Transverse colon (tissue), 4 donors: ENCODE results near the gene RGS6. TPM values are rescaled to one million over a fixed set of nuclear protein-coding genes. Genes with fewer than 3 reads are reported as not detected.

Experiments used
- DNase-seq: peaks from one replicate; pipeline ENCODE4 v3.0.0-alpha.2; 2019
- H3K27ac ChIP-seq, 4 donors: fragments of 200-600 bp; sonication (generic); 2 replicates each; pipeline ENCODE4 v1.5.1; 2016 to 2018; ENCODE audit warnings: inconsistent platforms in 4 of 4
- H3K27me3 ChIP-seq: fragments of 200-600 bp; sonication (generic); 2 replicates; pipeline ENCODE4 v1.5.1; 2017; ENCODE audit warnings: inconsistent platforms
- H3K36me3 ChIP-seq, 4 donors: fragments of 200-600 bp; sonication (generic); 2 replicates each; pipeline ENCODE4 v1.5.1; 2017 to 2019; ENCODE audit warnings: inconsistent platforms in 4 of 4
- H3K4me1 ChIP-seq, 4 donors: fragments of 200-600 bp; sonication (generic); 2 replicates each; pipeline ENCODE4 v1.5.1; 2017 to 2020; ENCODE audit warnings: inconsistent platforms in 4 of 4
- H3K4me3 ChIP-seq, 4 donors: fragments of 200-600 bp; sonication (generic); 1 replicate in 1 of 4; 2 replicates in 3 of 4; pipeline versions ENCODE4 v1.5.1 to v1.6.1; 2017 to 2019; ENCODE audit warnings: inconsistent platforms in 4 of 4
- H3K9me3 ChIP-seq, 2 donors: fragments of 200-600 bp; sonication (generic); 2 replicates each; pipeline ENCODE4 v1.5.1; 2017 to 2019; ENCODE audit warnings: inconsistent platforms in 2 of 2
- CTCF ChIP-seq, 5 experiments: fragments of 200-600 bp in 3 of 5; fragments of 450-650 bp in 2 of 5; sonication (generic) in 3 of 5; IDR thresholded peaks; 1 replicate in 2 of 5; 2 replicates in 3 of 5; pipeline ENCODE4 v1.5.1; 2016 to 2017; ENCODE audit warnings: antibody characterized with exemption in 5 of 5, inconsistent platforms in 3 of 5, mild to moderate bottlenecking in 2 of 5, moderate library complexity in 1 of 5
- EP300 ChIP-seq: sonication (generic); formaldehyde crosslinking; IDR thresholded peaks from one replicate; pipeline ENCODE4 v1.6.1; 2017; ENCODE audit warnings: antibody characterized with exemption, low read depth
- POLR2A ChIP-seq: fragments of 450-650 bp; IDR thresholded peaks from one replicate; pipeline ENCODE4 v1.6.1; 2016; ENCODE audit warnings: antibody characterized with exemption, mild to moderate bottlenecking, moderate library complexity
- POLR2AphosphoS5 ChIP-seq, 3 donors: sonication (generic); formaldehyde crosslinking; IDR thresholded peaks; one replicate each; pipeline ENCODE4 v1.6.1; 2016; ENCODE audit warnings: antibody characterized with exemption in 3 of 3
- WGBS, 2 donors: methylation state at CpG; one replicate each; pipeline ENCODE4 v1.1.5; 2018; ENCODE audit warnings: low coverage in 1 of 2; 5-methylcytosine and 5-hydroxymethylcytosine counted together
- in situ Hi-C, 4 donors: fragments of 200-750 bp; cut with MboI; loops; one replicate each; pipeline versions ENCODE4 v1.15.0 to v1.15.1; 2017; ENCODE audit warnings: low sequenced_read_pairs in 3 of 4, low pct_ligation_motif_present in 1 of 4, low pct_unique_long_range_greater_than_20kb in 1 of 4
- intact Hi-C: fragments of 100-400 bp; cut with DNase I; formaldehyde crosslinking; loops from one replicate; pipeline ENCODE4 v1.15.1; 2023; ENCODE audit warnings: low total_unique reads
- total RNA-seq, 4 donors: library from RNA; depleted of rRNA; stranded (reverse); fragments of >200 nt; gene quantifications; one replicate each; pipeline ENCODE4 v1.1.0, GENCODE V29; 2016

Gene RGS6
- total RNA-seq, 4 donors from 2014 or later, result 0.41 to 0.48 TPM; not detected in 2

DNA sequence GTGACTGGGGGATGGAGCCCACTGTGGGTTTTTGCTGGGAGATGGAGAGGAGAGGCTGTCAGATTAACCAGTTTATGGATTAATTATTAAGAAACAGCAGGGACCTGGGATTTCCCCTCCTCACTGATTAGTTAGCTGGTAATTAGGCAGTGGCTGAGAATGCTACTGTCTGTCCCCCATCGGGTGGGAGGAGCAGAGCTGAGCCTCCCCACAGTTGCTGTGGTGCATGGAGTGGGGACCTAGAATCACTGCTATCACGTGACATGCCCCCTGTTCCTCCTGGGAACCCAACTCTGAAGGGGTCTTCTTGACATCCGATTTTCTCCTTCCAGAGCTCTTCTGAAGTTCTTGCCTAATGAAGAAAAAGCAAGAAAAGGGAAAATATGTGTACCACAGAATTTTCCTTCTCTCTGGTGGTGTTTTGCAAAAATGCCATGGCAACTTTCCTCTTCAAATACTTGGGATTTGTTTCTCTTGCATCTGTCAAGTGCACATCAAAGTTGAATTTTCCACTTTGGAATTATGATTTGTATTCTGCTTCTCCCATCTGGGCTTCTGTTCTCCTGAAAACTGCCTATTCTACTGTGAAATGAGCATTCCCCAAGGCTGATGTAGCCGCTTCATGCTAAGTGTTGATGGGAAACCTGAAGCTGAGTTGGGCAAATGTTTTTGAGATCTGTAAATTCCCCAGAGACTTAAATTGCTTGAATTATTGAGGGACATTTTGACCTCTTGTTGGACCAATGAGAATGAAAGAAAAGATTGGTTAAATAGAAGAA lies 264.2 kb downstream of the RGS6 start:
- Histone ChIP-seq H3K27ac (no peak overlapping the region), H3K27me3 (no peaks in the 10 kb centered on the region), H3K4me3 (no peak overlapping the region), H3K36me3 (no peaks in the 10 kb centered on the region), H3K4me1 (no peaks in the 10 kb centered on the region), H3K9me3 (no peaks in the 10 kb centered on the region)
- DNase-seq, result no peak
- in situ Hi-C loops, result no loop called here
- TF ChIP-seq POLR2A (no peak), CTCF (IDR thresholded peaks at IDR 0.05) (no peak), POLR2AphosphoS5 (IDR thresholded peaks at IDR 0.05) (no peak), EP300 (no peak)
- intact Hi-C loops, result no loop called here
- 58 to 73% methylated on average over 3 to 4 of the region's 4 CpGs for WGBS, 2 donors

GRCh38 chr14:72201645-72202044 lies 269.4 kb downstream of the RGS6 start:
- Histone ChIP-seq H3K9me3 (no peaks in the 10 kb centered on the region), H3K36me3 (no peaks in the 10 kb centered on the region), H3K27ac (no peak overlapping the region), H3K4me3 (no peak overlapping the region), H3K27me3 (no peaks in the 10 kb centered on the region), H3K4me1 (no peaks in the 10 kb centered on the region)
- TF ChIP-seq EP300 (no peak), CTCF (IDR thresholded peaks at IDR 0.05) (no peak), POLR2AphosphoS5 (IDR thresholded peaks at IDR 0.05) (no peak), POLR2A (no peak)
- in situ Hi-C loops, result no loop called here
- DNase-seq, result no peak
- intact Hi-C loops, result no loop called here

GRCh38 chr14:72213424-72213823 lies 281.2 kb downstream of the RGS6 start:
- TF ChIP-seq EP300 (no peak), POLR2AphosphoS5 (IDR thresholded peaks at IDR 0.05) (no peak), POLR2A (no peak), CTCF (IDR thresholded peaks at IDR 0.05) (no peak)

DNA sequence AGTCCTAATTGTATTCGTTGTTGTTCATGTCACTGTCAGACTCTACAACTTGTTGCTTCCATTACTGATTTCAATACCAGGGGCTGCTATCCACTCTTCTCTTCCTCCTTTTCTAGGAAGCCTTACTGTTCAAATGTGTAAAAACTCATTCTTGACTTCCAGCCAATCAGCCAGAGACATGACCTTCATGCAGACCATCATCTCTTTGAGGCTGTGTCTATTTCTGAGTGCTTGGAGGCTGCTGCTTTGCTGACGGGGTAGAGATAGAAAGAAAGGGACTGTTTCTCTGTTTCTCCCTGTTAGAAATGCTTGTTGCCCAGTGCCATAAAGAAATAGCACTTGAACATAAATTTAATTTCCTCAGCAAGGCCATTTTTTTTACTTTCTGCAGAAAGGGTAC lies 282.9 kb downstream of the RGS6 start:
- DNase-seq, result no peak
- Histone ChIP-seq H3K27ac (no peak overlapping the region), H3K9me3 (no peaks in the 10 kb centered on the region), H3K4me1 (no peaks in the 10 kb centered on the region), H3K36me3 (no peaks in the 10 kb centered on the region), H3K27me3 (no peaks in the 10 kb centered on the region), H3K4me3 (no peak overlapping the region)
- in situ Hi-C loops, result no loop called here
- TF ChIP-seq POLR2AphosphoS5 (IDR thresholded peaks at IDR 0.05), result no peak
- no peak for TF ChIP-seq CTCF (IDR thresholded peaks at IDR 0.05)
- no peak for TF ChIP-seq EP300
- WGBS, 2 donors, result 64 to 75% methylated on average over 1 to 2 of the region's 2 CpGs
- intact Hi-C loops, result no loop called here

More at GRCh38 chr14:72213424-72213823, 281.2 kb downstream of the RGS6 start:
- in situ Hi-C loops (no loop called here), intact Hi-C loops (no loop called here)
- Histone ChIP-seq H3K4me3 (no peak overlapping the region), H3K4me1 (no peaks in the 10 kb centered on the region), H3K27me3 (no peaks in the 10 kb centered on the region), H3K9me3 (no peaks in the 10 kb centered on the region), H3K27ac (no peak overlapping the region), H3K36me3 (no peaks in the 10 kb centered on the region)
- 50 to 60% methylated on average over 2 to 4 of the region's 4 CpGs for WGBS, 2 donors
- no peak for DNase-seq
